Neural progenitor cell (in vitro differentiated cells): ENCODE data around the gene POC1A. TPM values are rescaled to one million over a fixed set of nuclear protein-coding genes. Genes with fewer than 3 reads are reported as not detected.

Experiments used
- DNase-seq: peaks from one replicate; pipeline ENCODE4 v3.0.0-alpha.2; 2016; ENCODE audit warnings: low spot score
- H2AFZ ChIP-seq: fragments of 200-600 bp; sonication (generic); replicated peaks from 2 replicates; pipeline ENCODE4 v1.6.1; 2016; ENCODE audit warnings: antibody characterized with exemption
- H3F3A ChIP-seq: fragments of 200-600 bp; sonication (generic); 2 replicates; pipeline ENCODE4 v1.6.1; 2016; ENCODE audit warnings: antibody characterized with exemption, low read depth
- H3K27ac ChIP-seq: fragments of 200-600 bp; sonication (generic); 2 replicates; pipeline ENCODE4 v1.5.1; 2016; ENCODE audit warnings: mild to moderate bottlenecking
- H3K27me3 ChIP-seq: fragments of 200-600 bp; sonication (generic); 2 replicates; pipeline ENCODE4 v1.6.1; 2016; ENCODE audit warnings: mild to moderate bottlenecking, moderate library complexity
- H3K36me3 ChIP-seq: fragments of 200-600 bp; sonication (generic); 2 replicates; pipeline ENCODE4 v1.5.1; 2016
- H3K4me1 ChIP-seq: fragments of 200-600 bp; sonication (generic); 2 replicates; pipeline ENCODE4 v1.6.1; 2016; ENCODE audit warnings: mixed run types
- H3K4me2 ChIP-seq: fragments of 200-600 bp; sonication (generic); 2 replicates; pipeline ENCODE4 v1.6.1; 2016
- H3K4me3 ChIP-seq: fragments of 200-600 bp; sonication (generic); 2 replicates; pipeline ENCODE4 v1.5.1; 2016
- H3K79me2 ChIP-seq: fragments of 200-600 bp; sonication (generic); 2 replicates; pipeline ENCODE4 v1.6.1; 2016; ENCODE audit warnings: low read depth
- H3K9ac ChIP-seq: fragments of 200-600 bp; sonication (generic); 2 replicates; pipeline ENCODE4 v1.6.1; 2016
- H3K9me3 ChIP-seq: fragments of 200-600 bp; sonication (generic); 2 replicates; pipeline ENCODE4 v1.5.1; 2016; ENCODE audit warnings: low read depth
- H4K20me1 ChIP-seq: fragments of 200-600 bp; sonication (generic); 2 replicates; pipeline ENCODE4 v1.6.1; 2016; ENCODE audit warnings: low read depth
- H3K27ac Mint-ChIP-seq: 3 replicates; pipeline ENCODE4 v1.8.0; 2021; ENCODE audit warnings: mixed read lengths
- H3K27me3 Mint-ChIP-seq: 2 replicates; pipeline ENCODE4 v1.8.0; 2022; ENCODE audit warnings: low read depth, mild to moderate bottlenecking, inconsistent platforms, moderate library complexity, mixed read lengths; ENCODE audit not compliant: insufficient read depth
- H3K36me3 Mint-ChIP-seq: 3 replicates; pipeline ENCODE4 v1.8.0; 2021; ENCODE audit warnings: mixed read lengths
- H3K4me1 Mint-ChIP-seq: 3 replicates; pipeline ENCODE4 v1.8.0; 2021; ENCODE audit warnings: mixed read lengths
- H3K4me3 Mint-ChIP-seq: 3 replicates; pipeline ENCODE4 v1.8.0; 2021; ENCODE audit warnings: mild to moderate bottlenecking, moderate library complexity, mixed read lengths
- H3K9me3 Mint-ChIP-seq: 3 replicates; pipeline ENCODE4 v1.8.0; 2020; ENCODE audit warnings: mixed read lengths
- CTCF ChIP-seq: fragments of 200-600 bp; sonication (generic); IDR thresholded peaks from 2 replicates; pipeline ENCODE4 v1.5.1; 2017; ENCODE audit warnings: antibody characterized with exemption, mild to moderate bottlenecking
- EZH2 ChIP-seq: fragments of 200-600 bp; sonication (generic); IDR thresholded peaks from 2 replicates; pipeline ENCODE4 v1.6.1; 2017; ENCODE audit warnings: antibody characterized with exemption, mild to moderate bottlenecking, moderate library complexity
- EZH2phosphoT487 ChIP-seq: fragments of 200-600 bp; sonication (generic); IDR thresholded peaks from 2 replicates; pipeline ENCODE4 v1.6.1; 2017; ENCODE audit warnings: antibody characterized with exemption
- total RNA-seq: library from RNA; depleted of rRNA; stranded (reverse); fragments of >200 nt; gene quantifications from 2 replicates; pipeline ENCODE4 v1.2.3, GENCODE V29; 2015; ENCODE audit warnings: low replicate concordance

Gene POC1A
- total RNA-seq, 1 donor from 2014 or later: 10.3 TPM

- H2AFZ ChIP-seq: no peak overlapping the region
- Mint-ChIP-seq H3K27me3 (peaks cover 5% of the 10 kb centered on the region), H3K27ac (no peak overlapping the region), H3K4me1 (peaks cover 7% of the 10 kb centered on the region), H3K4me3 (no peak overlapping the region), H3K36me3 (peaks cover 14% of the 10 kb centered on the region), H3K9me3 (no peaks in the 10 kb centered on the region)
- no peaks in the 10 kb centered on the region for H3F3A ChIP-seq
- H3K4me2 ChIP-seq: no peak overlapping the region
- no peaks in the 10 kb centered on the region for H3K79me2 ChIP-seq
- H3K27me3 ChIP-seq: no peaks in the 10 kb centered on the region
- no peaks in the 10 kb centered on the region for H3K9me3 ChIP-seq
- TF ChIP-seq EZH2 (no peak), EZH2phosphoT487 (no peak), CTCF (no peak)
- no peaks in the 10 kb centered on the region for H3K36me3 ChIP-seq
- no peaks in the 10 kb centered on the region for H4K20me1 ChIP-seq
- no peak overlapping the region for H3K4me3 ChIP-seq
- no peak overlapping the region for H3K9ac ChIP-seq
- no peak overlapping the region for H3K27ac ChIP-seq
- no peak for DNase-seq
- H3K4me1 ChIP-seq: peaks cover 4% of the 10 kb centered on the region
Observed at GRCh38 chr3:52095990-52096775, 58.0 kb downstream of the POC1A start.

- Histone ChIP-seq H2AFZ (no peak overlapping the region), H3K36me3 (no peaks in the 10 kb centered on the region)
Observed at GRCh38 chr3:52094571-52095485, 59.4 kb downstream of the POC1A start.

More at GRCh38 chr3:52094571-52095485, 59.4 kb downstream of the POC1A start:
- Histone ChIP-seq H3K4me1 (peaks cover 10% of the 10 kb centered on the region), H3K9me3 (no peaks in the 10 kb centered on the region), H3K4me2 (no peak overlapping the region), H3K9ac (no peak overlapping the region), H3F3A (no peaks in the 10 kb centered on the region), H4K20me1 (no peaks in the 10 kb centered on the region), H3K27me3 (no peaks in the 10 kb centered on the region), H3K27ac (no peak overlapping the region), H3K79me2 (no peaks in the 10 kb centered on the region), H3K4me3 (no peak overlapping the region)
- Mint-ChIP-seq H3K9me3 (no peaks in the 10 kb centered on the region), H3K4me3 (no peak overlapping the region), H3K27me3 (peaks cover 5% of the 10 kb centered on the region), H3K27ac (no peak overlapping the region), H3K36me3 (peaks cover 11% of the 10 kb centered on the region), H3K4me1 (peaks cover 21% of the 10 kb centered on the region)
- DNase-seq: no peak
- TF ChIP-seq EZH2 (no peak), CTCF (no peak), EZH2phosphoT487 (no peak)
